Stimulated activated naive B cell treated with anti-CD40 and anti-IgM and Interleukin-4, amounts not matched to agents 10 μg/mL and 1 μg/mL and 100 μg/mL, for 72 hours (primary cell): Measurements from ENCODE around the gene CATSPER4.

Experiments
- ATAC-seq, 2 donors: fragments of 150-1000 bp; cut with Tn5 transposase; replicated peaks; 2 replicates each; pipeline ENCODE4 v1.10.0; 2021; ENCODE audit warnings: moderate library complexity in 1 of 2
- DNase-seq: peaks from one replicate; pipeline ENCODE4 v3.0.0; 2021
- H3K27ac Mint-ChIP-seq: one replicate; pipeline ENCODE4 v1.8.0; 2022; ENCODE audit warnings: mild to moderate bottlenecking, mixed read lengths
- H3K27me3 Mint-ChIP-seq, 2 donors: one replicate each; pipeline ENCODE4 v1.8.0; 2022; ENCODE audit warnings: mixed read lengths in 2 of 2
- H3K36me3 Mint-ChIP-seq, 2 donors: one replicate each; pipeline ENCODE4 v1.8.0; 2022; ENCODE audit warnings: mixed read lengths in 2 of 2, mild to moderate bottlenecking in 1 of 2
- H3K4me1 Mint-ChIP-seq, 2 donors: one replicate each; pipeline ENCODE4 v1.8.0; 2022; ENCODE audit warnings: mixed read lengths in 2 of 2, mild to moderate bottlenecking in 1 of 2
- H3K4me3 Mint-ChIP-seq, 2 donors: one replicate each; pipeline ENCODE4 v1.8.0; 2022; ENCODE audit warnings: mild to moderate bottlenecking in 2 of 2, mixed read lengths in 2 of 2, moderate library complexity in 1 of 2
- H3K9me3 Mint-ChIP-seq, 2 donors: one replicate each; pipeline ENCODE4 v1.8.0; 2022; ENCODE audit warnings: mixed read lengths in 2 of 2, mild to moderate bottlenecking in 1 of 2

The CATSPER4 gene

DNA sequence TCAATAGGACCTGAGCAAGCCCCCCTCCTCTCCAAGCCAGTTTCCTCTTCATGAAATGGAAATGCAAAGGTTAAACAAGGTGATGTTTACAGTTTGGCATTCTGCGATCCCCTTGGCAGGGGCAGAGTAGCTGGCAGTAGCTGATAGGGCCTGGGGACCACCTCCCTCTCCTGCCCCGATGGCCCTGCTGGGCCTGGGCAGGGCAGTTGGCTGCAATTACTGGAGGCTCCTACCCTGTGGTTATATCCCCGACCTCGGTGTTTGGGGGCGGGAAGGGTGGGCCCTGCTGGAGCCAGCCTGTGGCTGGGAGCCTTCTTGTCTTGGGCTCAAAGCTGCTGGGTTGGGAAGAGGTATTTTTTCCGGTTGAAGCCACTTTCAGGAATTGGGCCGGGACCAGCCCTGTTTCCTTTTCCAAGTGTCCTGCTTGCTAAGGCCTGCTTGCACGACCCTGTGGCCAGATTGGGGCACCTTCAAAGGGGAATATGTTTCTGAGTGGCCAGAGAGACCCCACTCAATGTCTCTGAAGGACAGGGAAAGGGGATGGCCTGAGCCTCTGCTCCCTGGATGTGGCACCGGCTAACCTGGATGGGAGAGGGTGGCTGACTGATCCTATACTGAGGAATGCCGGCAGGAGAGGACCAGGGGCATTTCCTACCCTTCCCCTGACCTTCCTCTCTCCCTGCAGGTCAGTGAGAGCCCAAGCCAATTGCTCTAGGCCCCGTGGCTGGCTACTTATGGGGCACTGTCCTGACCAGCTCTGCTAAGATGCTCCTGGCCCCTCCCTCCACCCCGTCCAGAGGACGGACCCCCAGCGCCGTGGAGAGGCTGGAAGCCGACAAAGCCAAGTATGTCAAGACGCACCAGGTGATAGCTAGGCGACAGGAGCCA, 29.6 kb upstream of the CATSPER4 start:
- DNase-seq, result no peak
- H3K36me3 Mint-ChIP-seq, result no peaks in the 10 kb centered on the region
- no peak for ATAC-seq
- H3K4me1 Mint-ChIP-seq, result peaks cover 15 to 25% of the 10 kb centered on the region in 2 donors
- peak overlapping the region; percentile 53 to 73 for H3K4me3 Mint-ChIP-seq
- peaks cover 44 to 65% of the 10 kb centered on the region in 2 donors for H3K27me3 Mint-ChIP-seq
- no peaks in the 10 kb centered on the region for H3K9me3 Mint-ChIP-seq
- no peak overlapping the region for H3K27ac Mint-ChIP-seq

DNA sequence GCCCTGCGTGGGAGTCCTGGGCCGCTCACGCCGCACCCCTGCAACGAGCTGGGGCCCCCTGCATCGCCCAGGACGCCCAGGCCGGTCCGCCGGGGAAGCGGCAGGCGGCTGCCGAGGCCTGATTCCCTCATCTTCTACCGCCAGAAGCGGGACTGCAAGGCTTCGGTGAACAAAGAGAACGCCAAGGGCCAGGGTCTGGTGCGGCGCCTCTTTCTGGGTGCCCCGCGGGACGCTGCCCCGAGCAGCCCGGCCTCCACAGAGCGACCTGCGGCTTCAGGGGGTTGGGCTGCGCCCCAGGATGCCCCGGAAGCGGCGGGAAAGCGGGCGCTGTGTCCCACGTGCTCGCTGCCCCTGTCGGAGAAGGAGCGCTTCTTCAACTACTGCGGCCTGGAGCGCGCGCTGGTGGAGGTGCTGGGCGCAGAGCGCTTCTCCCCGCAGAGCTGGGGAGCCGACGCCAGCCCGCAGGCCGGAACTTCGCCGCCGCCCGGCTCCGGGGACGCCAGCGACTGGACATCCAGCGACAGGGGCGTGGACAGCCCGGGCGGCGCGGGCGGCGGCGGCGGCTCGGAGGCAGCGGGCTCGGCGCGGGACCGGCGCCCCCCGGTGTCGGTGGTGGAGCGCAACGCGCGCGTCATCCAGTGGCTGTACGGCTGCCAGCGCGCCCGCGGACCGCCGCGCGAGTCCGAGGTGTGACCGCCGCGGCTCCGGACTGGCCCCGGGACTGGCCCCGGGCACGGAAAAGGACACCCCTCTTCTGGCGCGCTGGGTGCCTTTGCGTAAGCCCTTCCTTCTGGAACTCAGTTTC, 28.8 kb upstream of the CATSPER4 start:
- Mint-ChIP-seq H3K9me3 (no peaks in the 10 kb centered on the region), H3K27ac (no peak overlapping the region), H3K4me3 (peak overlapping the region; percentile 57 to 73), H3K36me3 (no peaks in the 10 kb centered on the region), H3K27me3 (peaks cover 38 to 56% of the 10 kb centered on the region in 2 donors), H3K4me1 (peaks cover 15 to 21% of the 10 kb centered on the region in 2 donors)
- ATAC-seq, result peak; percentile 56 to 68
- peak; percentile 33 for DNase-seq

DNA sequence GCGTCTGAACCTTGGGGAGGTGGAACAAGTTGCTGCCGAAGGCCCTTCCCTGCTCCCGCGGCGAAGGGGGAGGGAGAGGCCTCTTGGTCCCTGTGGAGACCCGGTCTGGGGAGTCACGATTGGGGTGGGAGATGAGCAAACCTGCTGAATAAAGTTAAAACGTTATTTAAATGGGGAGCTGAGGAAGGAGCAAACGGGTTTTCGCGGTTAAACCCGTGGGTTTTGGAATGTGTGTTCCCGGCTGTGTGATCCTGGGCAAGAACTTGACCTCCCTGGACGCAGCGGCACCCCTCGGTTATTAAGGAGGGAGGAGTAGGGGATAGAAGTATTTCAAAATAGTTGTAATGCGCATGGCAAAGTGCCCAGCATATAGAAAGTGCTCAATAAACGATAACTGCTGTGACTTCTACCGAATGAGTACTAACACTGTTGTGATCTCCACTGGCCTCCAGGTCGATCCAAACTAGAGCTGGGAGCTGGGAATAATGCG, 28.1 kb upstream of the CATSPER4 start:
- no peak overlapping the region for H3K27ac Mint-ChIP-seq
- H3K4me3 Mint-ChIP-seq, result peak overlapping the region; percentile 57 to 68
- no peak for ATAC-seq
- no peaks in the 10 kb centered on the region for H3K9me3 Mint-ChIP-seq
- H3K27me3 Mint-ChIP-seq, result peaks cover 36 to 51% of the 10 kb centered on the region in 2 donors
- no peaks in the 10 kb centered on the region for H3K36me3 Mint-ChIP-seq
- peaks cover 15 to 19% of the 10 kb centered on the region in 2 donors for H3K4me1 Mint-ChIP-seq
- no peak for DNase-seq

DNA sequence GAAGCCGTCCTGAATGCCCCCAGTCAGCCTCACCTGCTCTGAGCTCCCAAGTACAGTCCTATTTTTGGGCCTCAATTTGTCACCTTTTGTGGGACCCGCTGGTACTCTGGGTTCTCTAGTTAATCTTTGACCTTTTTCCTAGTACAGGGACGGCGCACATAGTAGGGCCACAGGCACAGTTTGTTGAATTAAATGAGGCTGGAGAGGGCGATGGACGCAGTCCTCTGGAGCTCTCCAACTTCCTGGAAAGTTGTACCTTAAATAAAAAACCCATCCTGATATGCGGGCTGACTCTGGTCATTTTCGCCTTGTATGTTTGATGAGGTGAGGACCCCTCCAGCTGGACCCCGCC, 26.7 kb upstream of the CATSPER4 start:
- ATAC-seq, result no peak
- H3K36me3 Mint-ChIP-seq, result no peaks in the 10 kb centered on the region
- peaks cover 15 to 19% of the 10 kb centered on the region in 2 donors for H3K4me1 Mint-ChIP-seq
- peaks cover 25 to 45% of the 10 kb centered on the region in 2 donors for H3K27me3 Mint-ChIP-seq
- peak overlapping the region in 1 of 2 donors; percentile 67 for H3K4me3 Mint-ChIP-seq
- no peaks in the 10 kb centered on the region for H3K9me3 Mint-ChIP-seq
- no peak overlapping the region for H3K27ac Mint-ChIP-seq
- DNase-seq, result no peak

DNA sequence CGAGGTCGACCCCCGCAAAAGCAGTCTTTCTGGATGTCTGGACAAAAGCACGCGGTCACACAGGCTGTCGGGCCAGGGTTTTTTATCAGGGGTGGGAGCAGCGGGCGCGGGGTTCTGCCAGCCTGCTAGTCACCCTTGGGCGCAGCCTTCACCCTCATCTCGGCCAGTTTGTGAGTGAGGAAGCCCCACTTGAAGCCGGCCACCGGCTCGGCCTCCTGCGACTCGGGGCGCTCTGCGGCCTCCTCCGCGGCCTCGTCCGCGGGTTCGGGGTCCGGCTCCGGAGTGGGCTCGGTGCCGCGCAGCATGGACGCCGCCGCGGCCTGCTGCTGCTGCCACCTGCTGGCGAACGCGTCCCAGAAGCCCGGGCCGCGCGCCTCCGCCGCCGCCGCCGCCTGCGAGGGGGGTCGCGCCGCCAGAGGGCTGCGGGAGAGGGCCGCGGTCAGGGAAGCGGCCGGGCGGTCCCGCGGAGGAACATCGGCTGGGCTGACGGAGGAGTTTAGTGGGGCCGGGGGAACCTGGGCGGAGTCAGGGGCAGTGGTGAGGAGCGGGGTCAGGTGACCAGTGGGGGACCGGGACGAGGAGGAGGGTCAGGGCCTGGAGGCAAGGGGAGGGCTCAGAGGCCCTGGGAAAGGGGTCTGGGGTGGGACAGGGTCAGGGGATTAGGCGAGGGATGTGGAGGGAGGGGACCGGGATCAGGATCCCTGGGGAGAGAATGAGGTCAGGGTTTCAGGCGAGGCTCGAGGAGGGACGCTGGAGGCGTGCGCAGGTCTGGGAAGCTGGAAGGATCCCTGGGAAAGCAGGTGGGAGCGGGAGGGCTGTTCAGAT, 26.2 kb upstream of the CATSPER4 start:
- H3K36me3 Mint-ChIP-seq, result no peaks in the 10 kb centered on the region
- peak; percentile 21 for DNase-seq

DNA sequence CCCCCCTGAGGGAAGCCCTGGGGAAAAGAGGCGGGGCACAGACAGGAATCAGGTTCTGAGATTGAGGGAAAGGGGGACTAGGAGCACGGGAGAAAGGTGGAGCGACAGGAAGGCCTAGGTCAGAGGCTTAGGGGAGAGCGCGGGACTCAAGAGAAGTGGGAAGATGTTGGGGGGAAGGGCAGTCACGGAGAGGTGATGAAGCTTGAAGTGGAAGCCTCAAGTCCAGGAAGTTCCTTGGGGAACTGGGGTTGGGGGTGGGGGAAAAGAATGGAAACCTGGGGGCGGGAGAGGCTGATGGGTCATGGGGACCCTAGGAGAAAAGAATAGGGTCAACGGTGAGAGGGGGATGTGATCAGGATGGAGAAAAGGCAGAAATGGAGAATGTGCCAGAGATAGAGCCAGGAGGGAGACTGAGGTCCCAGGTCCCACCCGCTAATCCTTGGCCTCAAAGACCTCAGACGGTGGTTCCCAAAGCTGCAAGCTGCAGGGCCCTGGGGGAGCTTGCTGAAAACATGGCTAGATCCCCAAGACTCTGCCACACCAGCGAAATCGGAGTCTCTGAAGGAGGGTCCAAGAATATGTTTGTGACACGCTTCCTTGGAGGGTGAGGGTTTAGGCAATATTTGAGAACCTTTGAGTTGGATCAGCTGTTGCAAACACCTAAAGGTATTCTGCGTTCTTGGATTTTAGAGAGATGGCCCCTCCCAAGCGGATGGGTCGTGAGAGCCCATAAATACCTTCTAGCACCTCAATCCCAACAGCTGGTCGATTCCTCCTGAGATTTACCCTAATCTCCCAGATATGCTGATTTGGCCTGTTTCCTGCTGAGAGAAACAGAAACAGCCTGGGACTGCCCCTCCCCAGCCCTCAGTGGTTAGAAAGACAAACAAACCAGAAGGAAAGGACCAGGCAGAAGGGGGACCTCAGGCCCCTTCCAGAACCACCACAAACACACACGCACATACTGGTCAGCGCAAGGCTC, 25.2 kb upstream of the CATSPER4 start:
- ATAC-seq (no peak), DNase-seq (no peak)
- Mint-ChIP-seq H3K36me3 (peaks cover 0 to 3% of the 10 kb centered on the region in 2 donors), H3K9me3 (no peaks in the 10 kb centered on the region), H3K27ac (no peak overlapping the region), H3K27me3 (peaks cover 19 to 30% of the 10 kb centered on the region in 2 donors), H3K4me3 (peak overlapping the region; percentile 63 to 66), H3K4me1 (peaks cover 15 to 27% of the 10 kb centered on the region in 2 donors)

More for the DNA sequence above, 26.2 kb upstream of the CATSPER4 start:
- ATAC-seq, result peak; percentile 73 to 74
- Mint-ChIP-seq H3K4me1 (peaks cover 15 to 21% of the 10 kb centered on the region in 2 donors), H3K27ac (no peak overlapping the region), H3K4me3 (peak overlapping the region; percentile 63 to 67), H3K27me3 (peaks cover 24 to 39% of the 10 kb centered on the region in 2 donors), H3K9me3 (no peaks in the 10 kb centered on the region)

DNA sequence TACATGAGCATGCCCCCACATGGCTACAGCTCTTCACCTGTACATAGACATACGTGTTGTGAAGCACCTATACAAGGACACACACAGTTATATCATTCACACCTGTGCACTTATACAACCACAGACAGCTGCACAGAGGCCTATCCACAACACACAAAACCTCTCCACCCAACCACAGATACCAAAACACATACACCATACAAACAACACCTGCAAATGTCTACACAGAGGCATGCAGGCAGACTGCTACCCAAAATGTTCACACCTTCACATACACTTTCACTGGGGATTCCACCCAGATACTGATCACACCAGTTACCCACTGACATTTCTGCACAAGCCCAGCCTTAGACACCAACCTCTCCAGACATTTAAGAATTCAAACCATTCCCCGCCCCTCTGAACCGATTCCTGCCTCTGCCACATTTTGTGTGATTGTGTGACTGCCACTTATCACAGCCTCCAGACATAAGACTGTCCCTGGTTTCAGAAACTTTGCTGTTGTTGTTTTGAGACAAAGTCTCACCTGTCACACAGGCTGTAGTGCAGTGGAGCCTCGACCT, 23.6 kb upstream of the CATSPER4 start:
- DNase-seq, result no peak
- Mint-ChIP-seq H3K4me3 (no peak overlapping the region), H3K27ac (no peak overlapping the region), H3K36me3 (peaks cover 7 to 9% of the 10 kb centered on the region in 2 donors), H3K27me3 (peaks cover 15 to 17% of the 10 kb centered on the region in 2 donors), H3K9me3 (no peaks in the 10 kb centered on the region), H3K4me1 (peaks cover 24 to 42% of the 10 kb centered on the region in 2 donors)
- ATAC-seq, result no peak

DNA sequence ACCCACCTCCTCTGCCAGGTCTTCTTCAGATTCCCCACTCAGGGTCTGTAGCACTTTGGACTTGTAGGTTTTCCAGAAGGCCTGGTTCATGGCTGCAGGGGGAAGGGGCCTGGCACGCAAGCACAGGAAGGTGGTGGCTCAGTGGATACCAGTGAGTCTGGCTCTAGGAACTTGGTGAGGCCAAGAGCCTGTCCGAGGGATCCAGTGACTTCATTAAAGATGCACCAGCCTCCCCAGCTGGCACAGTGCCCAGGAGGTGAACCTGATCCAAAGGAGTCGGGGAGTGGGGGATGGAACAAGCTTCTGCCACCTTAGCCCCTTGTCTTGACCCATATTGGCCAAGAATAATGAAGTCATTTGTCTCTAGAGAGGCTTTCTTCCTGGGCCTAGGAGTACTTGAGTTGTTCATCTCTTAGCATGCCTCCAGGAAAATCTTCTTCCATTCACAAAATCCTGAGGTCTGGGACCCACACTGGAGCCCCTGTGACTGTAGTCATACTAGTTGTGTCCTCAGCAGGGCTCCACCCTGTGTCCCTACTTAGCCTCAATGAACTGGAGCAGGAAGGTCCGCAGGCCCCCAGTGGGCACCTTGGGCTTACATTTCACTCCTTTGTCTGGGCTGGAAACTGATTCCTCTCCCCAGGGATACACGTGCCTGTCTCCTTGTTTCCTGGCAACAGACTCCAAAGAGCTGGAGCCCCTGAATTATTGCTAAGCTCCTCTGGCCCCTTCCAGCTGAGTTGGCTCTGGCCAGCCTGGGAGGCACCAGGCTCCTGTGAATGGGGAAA, 21.8 kb upstream of the CATSPER4 start, which contains the start of gene C1orf232:
Gene C1orf232 (minus strand): TSS at position 554 of the 788 bp plus-strand sequence. CDS start 464 bp downstream, at position 90.
- Mint-ChIP-seq H3K4me3 (peak within 1 kb of the TSS; percentile 92 to 98), H3K27ac (peak within 1 kb of the TSS; percentile 97), H3K9me3 (no peaks in the 10 kb centered on the region), H3K36me3 (peaks cover 7 to 9% of the 10 kb centered on the region in 2 donors), H3K4me1 (peaks cover 20 to 37% of the 10 kb centered on the region in 2 donors), H3K27me3 (peaks cover 9 to 10% of the 10 kb centered on the region in 2 donors)
- ATAC-seq, result no peak
- DNase-seq, result no peak

DNA sequence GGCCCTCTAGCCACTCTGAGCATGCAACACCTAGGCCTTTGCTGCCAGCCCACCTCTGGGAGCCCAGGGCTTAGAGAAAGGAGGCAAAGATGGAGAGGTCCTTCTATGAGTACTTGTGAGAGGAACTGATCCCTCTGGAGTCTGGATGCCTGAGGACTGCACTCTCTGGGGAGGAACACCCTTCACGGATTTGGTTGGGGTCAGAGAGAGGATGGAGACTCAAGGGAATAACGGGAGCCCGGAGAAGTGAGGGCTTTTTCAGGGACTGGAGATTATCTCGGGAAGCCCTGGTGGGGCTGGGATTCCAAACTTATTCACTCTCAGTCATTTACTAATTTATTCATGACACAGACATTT, 21.2 kb upstream of the CATSPER4 start:
- ATAC-seq (no peak), DNase-seq (no peak)
- Mint-ChIP-seq H3K4me1 (peaks cover 21 to 42% of the 10 kb centered on the region in 2 donors), H3K36me3 (peaks cover 9 to 11% of the 10 kb centered on the region in 2 donors), H3K4me3 (peak overlapping the region; percentile 92 to 98), H3K27me3 (peaks cover 9 to 10% of the 10 kb centered on the region in 2 donors), H3K27ac (peak overlapping the region; percentile 97), H3K9me3 (no peaks in the 10 kb centered on the region)

DNA sequence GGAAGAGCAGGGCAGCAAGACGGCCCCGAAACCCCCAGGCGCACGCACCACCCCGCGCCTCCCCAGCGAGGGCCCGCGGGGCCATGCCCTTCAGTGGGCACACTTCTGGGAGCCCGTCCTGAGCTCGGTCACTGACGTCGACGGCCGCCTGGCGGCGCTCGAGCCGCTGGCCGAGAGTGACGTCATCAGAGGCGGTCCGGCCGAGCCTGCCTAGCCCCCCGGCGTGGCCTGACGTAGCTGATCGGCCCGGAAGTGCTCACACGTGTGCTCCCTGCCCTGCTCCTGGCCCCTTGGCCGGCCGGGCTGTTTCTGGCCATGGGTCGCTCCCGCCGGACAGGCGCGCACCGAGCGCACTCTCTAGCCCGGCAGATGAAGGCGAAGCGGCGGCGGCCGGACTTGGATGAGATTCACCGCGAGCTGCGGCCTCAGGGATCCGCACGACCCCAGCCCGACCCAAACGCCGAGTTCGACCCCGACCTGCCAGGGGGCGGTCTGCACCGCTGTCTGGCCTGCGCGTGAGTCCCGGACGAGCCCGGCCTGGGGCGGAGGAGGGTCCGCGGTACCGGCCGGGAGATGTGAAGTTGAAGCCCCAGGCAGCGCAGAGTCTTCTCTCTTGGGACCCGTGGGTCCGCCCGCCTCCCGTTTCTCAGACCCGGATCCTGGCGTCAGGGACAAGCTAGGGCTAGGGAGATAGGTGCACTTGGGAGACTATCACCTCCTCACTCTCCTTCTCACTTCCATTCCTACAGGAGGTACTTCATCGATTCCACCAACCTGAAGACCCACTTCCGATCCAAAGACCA, 20.5 kb upstream of the CATSPER4 start, which contains the start of gene ZNF593:
Gene ZNF593 (plus strand): TSS at position 240 of the 803 bp plus-strand sequence. CDS start 76 bp downstream, at position 316.
- peak; percentile 92 for DNase-seq
- Mint-ChIP-seq H3K36me3 (peaks cover 9 to 11% of the 10 kb centered on the region in 2 donors), H3K4me3 (peak within 1 kb of the TSS; percentile 92 to 98), H3K4me1 (peaks cover 17 to 37% of the 10 kb centered on the region in 2 donors), H3K9me3 (no peaks in the 10 kb centered on the region), H3K27ac (peak within 1 kb of the TSS; percentile 97), H3K27me3 (peaks cover 5% of the 10 kb centered on the region in 2 donors)
- ATAC-seq, result peak; percentile 97 to 98

DNA sequence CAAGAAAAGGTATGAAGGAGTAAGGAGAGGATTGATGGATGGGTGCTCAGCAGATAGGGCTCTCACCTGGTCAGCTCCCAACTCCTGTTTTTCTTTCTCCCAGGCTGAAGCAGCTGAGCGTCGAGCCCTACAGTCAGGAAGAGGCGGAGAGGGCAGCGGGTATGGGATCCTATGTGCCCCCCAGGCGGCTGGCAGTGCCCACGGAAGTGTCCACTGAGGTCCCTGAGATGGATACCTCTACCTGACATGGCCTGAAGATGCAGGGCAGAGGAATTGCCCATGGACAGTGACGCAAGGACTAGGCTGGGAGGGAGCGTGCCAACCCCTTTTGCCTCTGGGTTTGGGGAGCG, 20.0 kb upstream of the CATSPER4 start:
- no peaks in the 10 kb centered on the region for H3K9me3 Mint-ChIP-seq
- peaks cover 9 to 11% of the 10 kb centered on the region in 2 donors for H3K36me3 Mint-ChIP-seq
- no peaks in the 10 kb centered on the region for H3K27me3 Mint-ChIP-seq
- H3K27ac Mint-ChIP-seq, result peak overlapping the region; percentile 97
- H3K4me3 Mint-ChIP-seq, result peak overlapping the region; percentile 92 to 98
- DNase-seq (no peak), ATAC-seq (no peak)
- peaks cover 12 to 31% of the 10 kb centered on the region in 2 donors for H3K4me1 Mint-ChIP-seq
